ENCODE measurements around the gene CRACR2B. TPM values are rescaled to one million over a fixed set of nuclear protein-coding genes. Genes with fewer than 3 reads are reported as not detected.

The CRACR2B gene
- total RNA-seq, 1 donor from 2014 or later: 5.1 TPM

GRCh38 chr11:872799-873198, 45.1 kb downstream of the CRACR2B start:
- no peaks in the 10 kb centered on the region for H3K4me1 Mint-ChIP-seq (ENCODE audit: low read depth)
- H3K4me3 Mint-ChIP-seq (ENCODE audit: low read depth): no peak overlapping the region
- no peak for DNase-seq (ENCODE audit: low spot score)
- H3K36me3 Mint-ChIP-seq (ENCODE audit: low read depth): peaks cover 3% of the 10 kb centered on the region
- H3K27ac Mint-ChIP-seq: no peak overlapping the region
- intact Hi-C loops (cut with micrococcal nuclease): no loop called here
- no peaks in the 10 kb centered on the region for H3K27me3 Mint-ChIP-seq (ENCODE audit: low read depth)
- H3K9me3 Mint-ChIP-seq: no peaks in the 10 kb centered on the region

GRCh38 chr11:873706-874105, 46.0 kb downstream of the CRACR2B start:
- Mint-ChIP-seq H3K27me3 (ENCODE audit: low read depth) (no peaks in the 10 kb centered on the region), H3K27ac (no peak overlapping the region), H3K9me3 (no peaks in the 10 kb centered on the region), H3K4me1 (ENCODE audit: low read depth) (no peaks in the 10 kb centered on the region), H3K4me3 (ENCODE audit: low read depth) (no peak overlapping the region), H3K36me3 (ENCODE audit: low read depth) (peaks cover 3% of the 10 kb centered on the region)
- intact Hi-C loops (cut with micrococcal nuclease): no loop called here
- no peak for DNase-seq (ENCODE audit: low spot score)

GRCh38 chr11:875203-875602, 47.5 kb downstream of the CRACR2B start:
- no peak overlapping the region for H3K4me3 Mint-ChIP-seq (ENCODE audit: low read depth)
- peaks cover 3% of the 10 kb centered on the region for H3K36me3 Mint-ChIP-seq (ENCODE audit: low read depth)
- H3K4me1 Mint-ChIP-seq (ENCODE audit: low read depth): no peaks in the 10 kb centered on the region
- DNase-seq (ENCODE audit: low spot score): no peak
- H3K27me3 Mint-ChIP-seq (ENCODE audit: low read depth): no peaks in the 10 kb centered on the region
- intact Hi-C loops (cut with micrococcal nuclease): no loop called here
- H3K9me3 Mint-ChIP-seq: no peaks in the 10 kb centered on the region
- no peak overlapping the region for H3K27ac Mint-ChIP-seq

DNA sequence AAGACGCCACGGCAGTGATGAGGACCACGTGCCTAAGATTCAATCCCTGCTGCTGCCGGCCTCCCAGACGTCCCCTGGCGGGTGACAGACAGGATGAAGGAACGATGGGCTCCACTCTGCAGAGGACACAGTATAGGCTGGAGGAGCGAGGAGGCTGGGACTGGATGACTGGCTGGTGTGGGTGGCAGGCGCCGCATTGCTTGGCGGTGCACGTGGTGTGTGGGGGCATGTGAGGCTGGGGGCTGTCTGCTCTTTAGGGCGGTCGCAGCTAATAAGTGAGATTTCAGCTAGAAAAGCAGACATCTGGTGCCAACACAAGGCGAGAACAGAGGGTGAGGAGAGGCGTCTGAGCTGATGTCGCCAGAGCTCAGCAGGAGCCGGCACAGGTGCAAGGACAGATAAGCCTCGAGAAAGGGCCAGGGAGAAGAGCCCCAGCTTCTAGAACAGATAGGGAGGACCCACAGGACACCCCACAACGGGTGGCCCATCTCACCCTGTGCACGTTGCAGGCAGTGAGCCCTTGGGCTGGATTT, 48.1 kb downstream of the CRACR2B start:
- no peaks in the 10 kb centered on the region for H3K9me3 Mint-ChIP-seq
- DNase-seq (ENCODE audit: low spot score): no peak
- H3K4me1 Mint-ChIP-seq (ENCODE audit: low read depth): no peaks in the 10 kb centered on the region
- intact Hi-C loops (cut with micrococcal nuclease): no loop called here
- no peaks in the 10 kb centered on the region for H3K27me3 Mint-ChIP-seq (ENCODE audit: low read depth)
- no peak overlapping the region for H3K27ac Mint-ChIP-seq
- H3K4me3 Mint-ChIP-seq (ENCODE audit: low read depth): no peak overlapping the region
- H3K36me3 Mint-ChIP-seq (ENCODE audit: low read depth): peaks cover 6% of the 10 kb centered on the region

DNA sequence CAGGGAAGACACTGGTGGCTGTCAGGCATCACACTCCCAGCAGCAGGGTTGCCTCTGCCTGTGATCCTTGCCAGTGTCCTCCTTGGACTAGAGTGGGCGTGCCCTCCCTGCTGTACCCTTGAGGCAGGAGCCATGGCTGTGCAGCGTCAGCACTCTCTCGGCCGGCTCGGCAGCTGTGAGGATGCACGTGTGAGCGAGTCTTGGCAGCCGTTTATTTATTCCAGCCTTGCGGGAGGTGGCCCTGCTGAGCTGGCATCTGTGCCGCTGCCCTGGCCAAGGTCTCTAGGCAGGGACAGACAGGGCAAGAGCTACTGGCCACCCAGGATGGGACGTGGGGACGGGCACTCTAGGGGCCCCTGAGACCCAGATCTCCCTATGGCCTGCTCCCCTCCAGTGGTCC, 48.8 kb downstream of the CRACR2B start:
- no peaks in the 10 kb centered on the region for H3K27me3 Mint-ChIP-seq (ENCODE audit: low read depth)
- H3K4me1 Mint-ChIP-seq (ENCODE audit: low read depth): no peaks in the 10 kb centered on the region
- H3K4me3 Mint-ChIP-seq (ENCODE audit: low read depth): no peak overlapping the region
- H3K36me3 Mint-ChIP-seq (ENCODE audit: low read depth): peaks cover 9% of the 10 kb centered on the region
- no peaks in the 10 kb centered on the region for H3K9me3 Mint-ChIP-seq
- H3K27ac Mint-ChIP-seq: no peak overlapping the region
- no peak for DNase-seq (ENCODE audit: low spot score)
- intact Hi-C loops (cut with micrococcal nuclease): no loop called here

- Mint-ChIP-seq H3K36me3 (ENCODE audit: low read depth) (peaks cover 15% of the 10 kb centered on the region), H3K9me3 (no peaks in the 10 kb centered on the region), H3K4me1 (ENCODE audit: low read depth) (no peaks in the 10 kb centered on the region), H3K27me3 (ENCODE audit: low read depth) (no peaks in the 10 kb centered on the region), H3K27ac (no peak overlapping the region), H3K4me3 (ENCODE audit: low read depth) (no peak overlapping the region)
- intact Hi-C loops (cut with micrococcal nuclease): no loop called here
- DNase-seq (ENCODE audit: low spot score): peak; percentile 21
Observed at GRCh38 chr11:877565-877964, 49.8 kb downstream of the CRACR2B start.

GRCh38 chr11:880447-880846, 52.7 kb downstream of the CRACR2B start:
- Mint-ChIP-seq H3K4me1 (ENCODE audit: low read depth) (no peaks in the 10 kb centered on the region), H3K36me3 (ENCODE audit: low read depth) (peaks cover 13% of the 10 kb centered on the region), H3K4me3 (ENCODE audit: low read depth) (no peak overlapping the region), H3K27me3 (ENCODE audit: low read depth) (no peaks in the 10 kb centered on the region), H3K9me3 (no peaks in the 10 kb centered on the region), H3K27ac (no peak overlapping the region)
- DNase-seq (ENCODE audit: low spot score): no peak
- intact Hi-C loops (cut with micrococcal nuclease): no loop called here

Other genes starting within 250 kb of the CRACR2B start
- gene IRF7, start 212.0 kb upstream of the CRACR2B start, total RNA-seq: 26.8 and 30.3 TPM in 2 replicates
- gene CDHR5, start 203.0 kb upstream of the CRACR2B start, total RNA-seq: not detected in 2 replicates
- not detected in 2 replicates for gene SCT, start 200.7 kb upstream of the CRACR2B start, total RNA-seq
- gene DRD4, start 190.7 kb upstream of the CRACR2B start, total RNA-seq: 0.18 and 0.30 TPM in 2 replicates
- gene DEAF1, start 132.7 kb upstream of the CRACR2B start, total RNA-seq: 61.2 and 72.0 TPM in 2 replicates
- 11.4 and 13.0 TPM in 2 replicates for gene TMEM80, start 132.1 kb upstream of the CRACR2B start, total RNA-seq
- gene EPS8L2, start 121.7 kb upstream of the CRACR2B start, total RNA-seq: 17.8 and 24.6 TPM in 2 replicates
- gene TALDO1, start 80.5 kb upstream of the CRACR2B start, total RNA-seq: 270 and 275 TPM in 2 replicates
- 68.0 and 75.2 TPM in 2 replicates for gene GATD1, start 50.4 kb upstream of the CRACR2B start, total RNA-seq
- gene CEND1, start 37.8 kb upstream of the CRACR2B start, total RNA-seq: 2.2 and 2.6 TPM in 2 replicates
- gene SLC25A22, start 29.6 kb upstream of the CRACR2B start, total RNA-seq: 58.7 and 64.5 TPM in 2 replicates
- 27.3 and 27.6 TPM in 2 replicates for gene PIDD1, start 22.7 kb upstream of the CRACR2B start, total RNA-seq
- 2,210 and 2,217 TPM in 2 replicates for gene RPLP2, start 18.0 kb upstream of the CRACR2B start, total RNA-seq
- 56.1 and 59.8 TPM in 2 replicates for gene PNPLA2, start 9.0 kb upstream of the CRACR2B start, total RNA-seq
- gene CD151, start 5.0 kb downstream of the CRACR2B start, total RNA-seq: 95.7 and 106 TPM in 2 replicates
- gene POLR2L, start 14.6 kb downstream of the CRACR2B start, total RNA-seq: 101 and 111 TPM in 2 replicates
- gene TSPAN4, start 14.9 kb downstream of the CRACR2B start, total RNA-seq: 15.8 and 16.9 TPM in 2 replicates
- 89.0 and 96.0 TPM in 2 replicates for gene CHID1, start 82.9 kb downstream of the CRACR2B start, total RNA-seq
- 61.3 and 63.2 TPM in 2 replicates for gene AP2A2, start 98.0 kb downstream of the CRACR2B start, total RNA-seq
- not detected in 2 replicates for gene MUC6, start 208.8 kb downstream of the CRACR2B start, total RNA-seq
- gene MUC2, start 247.0 kb downstream of the CRACR2B start, total RNA-seq: not detected in 2 replicates

Measured in activated T-helper 2 cell treated with anti-CD3 and anti-CD28 coated beads, Interferon-gamma antibody, Interleukin-2, Interleukin-4, amounts not matched to agents 10 μg/mL and 5 μg/mL and 100 μg/mL, durations not matched to agents 14 hours and 24 hours and 36 hours (primary cell).